OCI-LY1 (cell line): ENCODE measurements around the gene LCN1.

Source experiments
- EZH2 ChIP-seq: fragments of 200-600 bp; sonication (generic), shearing (Covaris generic); IDR thresholded peaks from 2 replicates; pipeline ENCODE4 v1.8.0; 2017; ENCODE audit warnings: borderline replicate concordance, mixed run types, mild to moderate bottlenecking, antibody characterized with exemption, low read length, moderate library complexity, mixed read lengths
- TF ChIP-seq, protein P1 (sequence below): fragments of 200-600 bp; sonication (generic), shearing (Covaris generic); IDR thresholded peaks from 2 replicates; pipeline ENCODE4 v1.5.1; 2017; ENCODE audit warnings: mild to moderate bottlenecking, antibody characterized with exemption, low read length, moderate library complexity, mixed read lengths

DNA sequence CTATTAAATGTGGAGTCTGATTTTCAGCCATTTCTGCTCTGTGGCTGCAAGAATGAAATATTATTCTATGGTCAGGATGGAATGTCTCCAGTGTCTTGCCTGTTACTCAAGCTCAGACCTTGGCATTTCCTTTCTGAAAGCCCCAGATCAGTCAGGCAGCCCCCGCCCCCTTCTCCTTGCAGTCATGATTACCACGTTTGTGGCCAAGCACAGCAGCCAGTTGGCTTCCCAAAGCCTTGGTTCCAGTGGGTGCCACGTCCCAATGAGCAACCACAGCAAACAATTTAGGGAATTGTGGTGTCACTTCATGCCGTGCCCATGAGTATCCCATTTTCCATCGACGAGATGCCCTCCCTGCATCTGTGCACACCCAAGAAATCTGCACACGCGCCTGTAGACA is 15.0 kb downstream of the LCN1 start:
- TF ChIP-seq, protein P1, sequence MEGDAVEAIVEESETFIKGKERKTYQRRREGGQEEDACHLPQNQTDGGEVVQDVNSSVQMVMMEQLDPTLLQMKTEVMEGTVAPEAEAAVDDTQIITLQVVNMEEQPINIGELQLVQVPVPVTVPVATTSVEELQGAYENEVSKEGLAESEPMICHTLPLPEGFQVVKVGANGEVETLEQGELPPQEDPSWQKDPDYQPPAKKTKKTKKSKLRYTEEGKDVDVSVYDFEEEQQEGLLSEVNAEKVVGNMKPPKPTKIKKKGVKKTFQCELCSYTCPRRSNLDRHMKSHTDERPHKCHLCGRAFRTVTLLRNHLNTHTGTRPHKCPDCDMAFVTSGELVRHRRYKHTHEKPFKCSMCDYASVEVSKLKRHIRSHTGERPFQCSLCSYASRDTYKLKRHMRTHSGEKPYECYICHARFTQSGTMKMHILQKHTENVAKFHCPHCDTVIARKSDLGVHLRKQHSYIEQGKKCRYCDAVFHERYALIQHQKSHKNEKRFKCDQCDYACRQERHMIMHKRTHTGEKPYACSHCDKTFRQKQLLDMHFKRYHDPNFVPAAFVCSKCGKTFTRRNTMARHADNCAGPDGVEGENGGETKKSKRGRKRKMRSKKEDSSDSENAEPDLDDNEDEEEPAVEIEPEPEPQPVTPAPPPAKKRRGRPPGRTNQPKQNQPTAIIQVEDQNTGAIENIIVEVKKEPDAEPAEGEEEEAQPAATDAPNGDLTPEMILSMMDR, result no peak
- no peak for TF ChIP-seq EZH2
